Measurements from ENCODE around the gene APOOL.

GRCh38 chrX:85084770-85085393, 81.2 kb downstream of the APOOL start:
- TF ChIP-seq, protein P1, sequence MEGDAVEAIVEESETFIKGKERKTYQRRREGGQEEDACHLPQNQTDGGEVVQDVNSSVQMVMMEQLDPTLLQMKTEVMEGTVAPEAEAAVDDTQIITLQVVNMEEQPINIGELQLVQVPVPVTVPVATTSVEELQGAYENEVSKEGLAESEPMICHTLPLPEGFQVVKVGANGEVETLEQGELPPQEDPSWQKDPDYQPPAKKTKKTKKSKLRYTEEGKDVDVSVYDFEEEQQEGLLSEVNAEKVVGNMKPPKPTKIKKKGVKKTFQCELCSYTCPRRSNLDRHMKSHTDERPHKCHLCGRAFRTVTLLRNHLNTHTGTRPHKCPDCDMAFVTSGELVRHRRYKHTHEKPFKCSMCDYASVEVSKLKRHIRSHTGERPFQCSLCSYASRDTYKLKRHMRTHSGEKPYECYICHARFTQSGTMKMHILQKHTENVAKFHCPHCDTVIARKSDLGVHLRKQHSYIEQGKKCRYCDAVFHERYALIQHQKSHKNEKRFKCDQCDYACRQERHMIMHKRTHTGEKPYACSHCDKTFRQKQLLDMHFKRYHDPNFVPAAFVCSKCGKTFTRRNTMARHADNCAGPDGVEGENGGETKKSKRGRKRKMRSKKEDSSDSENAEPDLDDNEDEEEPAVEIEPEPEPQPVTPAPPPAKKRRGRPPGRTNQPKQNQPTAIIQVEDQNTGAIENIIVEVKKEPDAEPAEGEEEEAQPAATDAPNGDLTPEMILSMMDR (IDR thresholded peaks at IDR 0.05; ENCODE audit: low read depth, low read length), result peak; percentile 68
- TF ChIP-seq EZH2phosphoT487 (IDR thresholded peaks at IDR 0.05; ENCODE audit: low read depth), result no peak
